ENCODE data around the gene CFAP68.

Gene CFAP68

DNA sequence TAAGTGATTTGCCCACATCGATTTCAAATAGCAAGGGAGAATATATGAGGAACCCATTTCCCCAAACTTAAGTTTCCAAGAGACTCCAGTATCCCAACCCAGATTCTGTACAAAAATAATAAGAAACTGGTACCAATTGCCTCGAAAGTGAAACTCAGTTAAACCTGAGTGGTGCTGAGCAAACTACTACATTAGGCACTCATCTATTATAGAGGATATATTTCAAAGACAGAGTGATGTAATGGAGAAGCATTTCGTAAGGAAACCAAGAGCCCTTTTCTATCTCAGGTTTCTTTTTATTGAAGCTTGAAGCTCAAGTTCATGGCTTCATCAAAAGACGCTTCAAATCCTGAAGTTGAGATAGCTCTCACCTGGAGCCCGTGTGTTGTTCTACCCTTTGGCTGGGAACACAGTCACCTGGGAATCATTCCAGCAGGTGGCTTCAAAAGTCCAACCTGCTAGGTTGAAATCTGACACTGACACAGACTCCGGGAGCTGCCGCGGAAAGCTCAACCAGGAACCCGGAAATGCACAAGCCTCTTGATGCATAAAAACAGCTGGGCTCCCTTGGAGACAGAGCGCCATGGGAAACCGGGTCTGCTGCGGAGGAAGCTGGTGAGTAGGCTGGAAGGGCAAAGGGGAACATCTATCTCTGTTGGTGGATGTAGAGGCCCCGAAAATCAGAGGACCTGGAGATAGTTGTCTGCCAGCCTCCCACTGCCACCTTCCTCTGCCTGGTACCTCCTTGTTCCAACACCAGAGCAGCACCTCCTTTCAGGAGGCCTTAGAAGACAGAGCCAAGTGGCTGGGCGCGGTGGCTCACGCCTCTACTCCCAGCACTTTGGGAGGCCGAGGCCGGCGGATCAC is 39.3 kb downstream of the CFAP68 start, which contains the start of gene C11orf52:
TSS of gene C11orf52 (plus strand) at position 524 of the 867 bp plus-strand sequence. CDS start at position 584, 60 bp downstream.
- peak; percentile 56 for DNase-seq (ENCODE audit: low read depth, low spot score)
- H3K4me3 ChIP-seq (ENCODE audit: low read depth, low read length), result no peak within 1 kb of the TSS
- TF ChIP-seq, protein P1, sequence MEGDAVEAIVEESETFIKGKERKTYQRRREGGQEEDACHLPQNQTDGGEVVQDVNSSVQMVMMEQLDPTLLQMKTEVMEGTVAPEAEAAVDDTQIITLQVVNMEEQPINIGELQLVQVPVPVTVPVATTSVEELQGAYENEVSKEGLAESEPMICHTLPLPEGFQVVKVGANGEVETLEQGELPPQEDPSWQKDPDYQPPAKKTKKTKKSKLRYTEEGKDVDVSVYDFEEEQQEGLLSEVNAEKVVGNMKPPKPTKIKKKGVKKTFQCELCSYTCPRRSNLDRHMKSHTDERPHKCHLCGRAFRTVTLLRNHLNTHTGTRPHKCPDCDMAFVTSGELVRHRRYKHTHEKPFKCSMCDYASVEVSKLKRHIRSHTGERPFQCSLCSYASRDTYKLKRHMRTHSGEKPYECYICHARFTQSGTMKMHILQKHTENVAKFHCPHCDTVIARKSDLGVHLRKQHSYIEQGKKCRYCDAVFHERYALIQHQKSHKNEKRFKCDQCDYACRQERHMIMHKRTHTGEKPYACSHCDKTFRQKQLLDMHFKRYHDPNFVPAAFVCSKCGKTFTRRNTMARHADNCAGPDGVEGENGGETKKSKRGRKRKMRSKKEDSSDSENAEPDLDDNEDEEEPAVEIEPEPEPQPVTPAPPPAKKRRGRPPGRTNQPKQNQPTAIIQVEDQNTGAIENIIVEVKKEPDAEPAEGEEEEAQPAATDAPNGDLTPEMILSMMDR (IDR thresholded peaks at IDR 0.05; ENCODE audit: low read depth, low read length), result no peak
- in situ Hi-C loops (cut with HindIII; ENCODE audit: low sequenced_read_pairs), result no loop called here

DNA sequence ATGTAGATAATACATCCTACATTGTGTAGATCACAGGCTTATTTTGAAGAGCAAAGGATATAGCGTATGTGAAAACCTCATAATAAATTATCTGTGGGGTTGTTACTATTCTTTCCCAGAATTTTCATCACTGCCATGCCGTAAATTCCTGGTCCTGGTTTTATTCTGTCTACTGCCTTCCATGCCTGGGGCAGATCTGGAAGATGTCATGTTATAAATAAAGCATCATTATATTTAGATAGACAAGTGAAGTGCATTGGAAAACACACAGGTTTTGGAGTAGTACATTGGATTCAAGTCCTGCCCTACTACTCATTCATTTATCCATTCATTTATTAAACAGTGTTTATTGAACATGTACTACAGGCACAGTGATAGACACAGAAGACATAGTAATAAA is 41.6 kb downstream of the CFAP68 start:
- no peak for DNase-seq (ENCODE audit: low read depth, low spot score)
- no peak overlapping the region for H3K4me3 ChIP-seq (ENCODE audit: low read depth, low read length)
- TF ChIP-seq, protein P1 (IDR thresholded peaks at IDR 0.05; ENCODE audit: low read depth, low read length), result no peak
- in situ Hi-C loops (cut with HindIII; ENCODE audit: low sequenced_read_pairs), result no loop called here

DNA sequence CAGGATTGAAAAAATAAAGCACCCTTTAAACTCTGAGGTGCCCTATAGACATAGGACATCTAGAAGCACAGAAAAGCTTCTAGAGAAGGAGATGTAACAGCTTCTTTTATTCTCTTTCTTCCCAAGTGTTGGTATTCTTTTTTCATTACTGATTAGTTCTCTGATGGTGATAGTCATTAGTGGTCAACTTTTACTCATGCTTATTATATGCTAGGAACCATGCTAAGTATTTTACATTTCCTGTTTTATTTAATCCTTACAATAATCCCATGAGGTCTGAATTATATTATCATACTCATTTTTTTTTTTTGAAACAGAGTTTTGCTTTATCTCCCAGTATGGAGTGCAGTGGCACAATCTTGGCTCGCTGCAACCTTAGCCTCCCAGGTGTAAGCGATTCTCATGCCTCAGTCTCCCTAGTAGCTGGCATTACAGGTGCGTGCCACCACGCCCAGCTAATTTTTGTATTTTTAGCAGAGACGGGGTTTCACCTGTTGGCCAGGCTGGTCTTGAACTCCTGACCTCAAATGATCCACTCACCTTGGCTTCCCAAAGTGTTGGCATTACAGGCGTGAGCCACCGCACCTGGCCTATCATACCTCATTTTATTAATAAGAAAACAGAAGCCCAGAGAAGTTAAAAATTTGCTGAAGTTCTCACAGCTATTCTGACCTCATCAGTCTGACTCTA is 42.3 kb downstream of the CFAP68 start:
- in situ Hi-C loops (cut with HindIII; ENCODE audit: low sequenced_read_pairs), result no loop called here
- TF ChIP-seq, protein P1 (IDR thresholded peaks at IDR 0.05; ENCODE audit: low read depth, low read length), result no peak
- no peak overlapping the region for H3K4me3 ChIP-seq (ENCODE audit: low read depth, low read length)
- DNase-seq (ENCODE audit: low read depth, low spot score), result no peak

DNA sequence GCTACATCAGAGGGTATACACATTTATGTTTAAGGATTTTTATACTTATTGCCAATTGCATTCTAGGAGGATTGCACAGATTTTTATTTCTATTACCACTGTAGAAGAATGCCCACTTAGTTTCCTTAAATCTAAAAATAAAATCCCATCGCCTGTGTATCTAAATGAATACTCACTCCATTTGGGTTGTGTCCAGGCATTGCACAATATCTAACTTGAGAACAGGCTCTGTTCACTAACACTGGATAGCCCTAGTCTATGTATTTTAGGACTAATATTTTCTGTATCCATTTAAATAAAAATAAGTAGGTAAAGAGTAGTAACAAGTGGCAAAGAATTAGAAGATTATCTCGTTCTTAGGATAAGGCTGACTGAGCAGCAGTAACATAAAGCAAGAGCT is 43.5 kb downstream of the CFAP68 start:
- in situ Hi-C loops (cut with HindIII; ENCODE audit: low sequenced_read_pairs), result no loop called here
- no peak overlapping the region for H3K4me3 ChIP-seq (ENCODE audit: low read depth, low read length)
- DNase-seq (ENCODE audit: low read depth, low spot score), result peak; percentile 76
- TF ChIP-seq, protein P1 (IDR thresholded peaks at IDR 0.05; ENCODE audit: low read depth, low read length), result no peak

DNA sequence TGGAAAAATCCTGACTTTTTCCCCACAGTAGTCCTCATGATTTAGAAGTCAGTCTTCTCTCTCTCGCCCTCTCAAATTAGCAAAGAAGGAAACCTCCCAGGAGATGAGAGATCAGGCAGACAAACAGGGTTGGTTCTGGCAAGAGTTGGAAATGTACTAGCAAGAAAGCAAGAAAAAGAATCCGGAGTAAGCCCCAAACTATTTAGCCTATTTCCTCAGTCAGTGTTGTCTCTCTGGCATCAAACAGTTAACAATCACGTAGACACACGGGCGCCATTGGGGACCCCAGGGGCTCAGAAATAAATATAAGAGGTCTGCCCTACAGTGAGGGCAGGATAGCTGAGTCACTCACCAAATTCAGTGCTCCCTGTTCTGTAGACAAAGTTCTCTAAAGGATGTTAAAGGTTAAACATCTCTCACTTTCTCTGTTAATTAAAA is 44.0 kb downstream of the CFAP68 start:
- in situ Hi-C loops (cut with HindIII; ENCODE audit: low sequenced_read_pairs), result no loop called here
- H3K4me3 ChIP-seq (ENCODE audit: low read depth, low read length), result no peak overlapping the region
- TF ChIP-seq, protein P1 (IDR thresholded peaks at IDR 0.05; ENCODE audit: low read depth, low read length), result no peak
- peak; percentile 36 for DNase-seq (ENCODE audit: low read depth, low spot score)

DNA sequence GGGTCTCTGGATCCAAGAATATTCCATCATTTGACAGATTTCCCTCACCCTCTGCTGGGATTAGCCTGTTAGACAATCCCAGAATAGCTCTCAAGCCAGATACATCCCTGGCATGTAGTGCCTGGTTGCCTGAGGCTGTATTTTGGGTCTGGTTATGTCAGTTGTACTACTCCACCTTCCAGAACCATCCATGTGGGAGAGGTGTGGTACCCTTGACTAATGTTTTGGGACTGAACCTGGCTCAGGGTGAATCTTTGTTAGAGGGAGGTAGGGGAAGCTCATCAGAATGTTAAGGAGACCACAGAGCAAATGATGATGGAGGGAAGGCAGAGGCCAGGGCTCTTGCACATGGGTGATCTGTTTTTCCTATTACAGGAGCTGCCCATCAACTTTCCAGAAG is 44.6 kb downstream of the CFAP68 start:
- TF ChIP-seq, protein P1 (IDR thresholded peaks at IDR 0.05; ENCODE audit: low read depth, low read length), result no peak
- in situ Hi-C loops (cut with HindIII; ENCODE audit: low sequenced_read_pairs), result no loop called here
- H3K4me3 ChIP-seq (ENCODE audit: low read depth, low read length), result no peak overlapping the region
- DNase-seq (ENCODE audit: low read depth, low spot score), result no peak
